Activated CD8-positive, alpha-beta memory T cell treated with anti-CD3 and anti-CD28 coated beads, Interleukin-2, amount 50 U/mL, for 24 hours (primary cell): ENCODE results near the gene RUNX1.

Experiments used
- DNase-seq: peaks from one replicate; pipeline ENCODE4 v3.0.0-alpha.2; 2020; ENCODE audit errors: extremely low read depth

RUNX1 gene

DNA sequence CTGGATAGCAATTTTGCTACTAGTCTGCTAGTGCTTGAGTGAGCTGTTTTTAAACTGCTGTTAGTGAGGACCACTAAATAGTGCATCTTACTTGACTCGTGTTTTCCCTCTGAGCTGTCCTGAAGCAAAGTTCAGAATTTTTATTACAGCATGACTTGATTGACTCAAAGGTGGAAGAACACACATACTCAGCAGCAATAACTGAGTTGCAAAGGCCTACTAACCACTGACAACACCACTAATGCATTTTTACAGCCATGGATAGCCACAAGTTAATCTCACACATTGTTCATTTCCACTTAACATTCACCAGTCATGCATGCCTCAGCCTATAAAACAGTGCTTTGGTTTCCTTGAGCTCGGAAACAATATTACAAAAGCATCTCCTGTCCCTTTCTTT lies 148.7 kb downstream of the RUNX1 start:
- no peak for DNase-seq

DNA sequence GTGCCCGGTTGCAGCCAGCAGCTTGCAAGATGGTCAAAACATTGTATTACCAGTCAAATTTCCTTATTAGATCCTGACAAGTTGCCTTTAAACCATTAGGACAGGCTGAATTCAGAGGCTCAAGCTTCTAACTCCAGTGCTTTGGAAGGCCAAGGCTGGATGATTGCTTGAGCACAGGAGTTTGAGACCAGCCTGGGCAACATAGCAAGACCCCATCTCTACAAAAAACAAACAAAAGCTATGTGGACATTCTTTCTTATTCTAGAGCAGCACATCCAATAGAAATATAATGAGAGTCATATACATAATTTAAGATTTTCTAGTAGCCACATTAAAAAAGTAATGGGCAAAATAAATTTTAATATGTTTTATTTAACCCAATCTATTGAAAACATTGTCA lies 149.3 kb downstream of the RUNX1 start:
- DNase-seq = no peak

DNA sequence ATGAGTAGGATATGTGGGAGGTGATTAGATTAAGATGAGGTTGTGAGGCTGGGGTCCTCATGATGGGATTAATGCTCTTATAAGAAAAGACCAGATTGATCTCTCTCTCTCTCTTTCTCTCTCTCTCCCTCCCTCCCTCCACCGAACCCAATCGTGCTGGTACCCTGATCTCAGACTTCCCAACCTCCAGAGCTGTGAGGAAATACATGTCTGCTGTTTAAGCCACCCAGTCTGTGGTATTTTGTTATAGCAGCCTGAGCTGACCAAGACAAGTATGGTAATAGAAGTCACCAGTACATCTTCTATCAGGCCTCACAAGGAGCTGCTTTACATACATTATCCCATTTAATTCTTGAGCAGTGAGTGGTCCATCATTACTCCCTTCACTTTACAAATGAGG lies 149.8 kb downstream of the RUNX1 start:
- DNase-seq = no peak

DNA sequence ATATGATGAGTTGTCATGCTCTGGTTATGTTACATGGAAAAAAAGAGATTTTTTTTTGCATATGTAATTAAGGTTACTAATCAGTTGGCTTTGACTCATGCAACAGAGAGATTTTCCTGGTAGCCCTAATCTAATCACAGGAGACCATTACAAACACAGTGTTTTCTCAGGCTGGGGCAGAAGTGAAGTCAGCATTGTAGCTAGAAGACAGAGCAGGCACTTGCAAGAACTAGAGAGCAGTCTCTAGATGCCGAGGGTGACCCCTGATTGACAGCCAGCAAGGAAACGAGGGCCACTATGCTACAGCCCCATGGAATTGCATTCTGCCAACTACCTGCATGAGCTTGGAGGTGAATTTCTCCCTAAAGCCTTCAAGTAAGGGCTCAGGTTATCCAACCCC lies 151.3 kb downstream of the RUNX1 start:
- no peak for DNase-seq

- no peak for DNase-seq
Observed at GRCh38 chr21:34894401-34894800, 154.7 kb downstream of the RUNX1 start.

GRCh38 chr21:34892209-34892608 lies 156.9 kb downstream of the RUNX1 start:
- DNase-seq = no peak

DNA sequence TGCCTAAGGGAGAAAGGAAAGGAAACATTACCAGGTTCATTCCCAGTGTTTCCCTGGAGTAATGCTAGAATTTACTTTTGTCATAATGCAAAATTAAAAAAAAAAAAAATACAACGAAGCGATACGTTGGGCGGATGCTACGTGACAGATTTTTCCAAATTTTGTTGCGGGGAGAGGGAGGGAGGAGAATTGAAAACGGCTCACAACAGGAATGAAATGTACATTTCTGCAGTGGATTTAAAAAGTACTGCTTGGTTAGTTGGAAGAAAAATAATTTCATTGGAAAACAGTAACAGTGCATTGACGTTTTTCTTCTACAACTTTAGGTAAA lies 157.5 kb downstream of the RUNX1 start:
- DNase-seq = no peak

DNA sequence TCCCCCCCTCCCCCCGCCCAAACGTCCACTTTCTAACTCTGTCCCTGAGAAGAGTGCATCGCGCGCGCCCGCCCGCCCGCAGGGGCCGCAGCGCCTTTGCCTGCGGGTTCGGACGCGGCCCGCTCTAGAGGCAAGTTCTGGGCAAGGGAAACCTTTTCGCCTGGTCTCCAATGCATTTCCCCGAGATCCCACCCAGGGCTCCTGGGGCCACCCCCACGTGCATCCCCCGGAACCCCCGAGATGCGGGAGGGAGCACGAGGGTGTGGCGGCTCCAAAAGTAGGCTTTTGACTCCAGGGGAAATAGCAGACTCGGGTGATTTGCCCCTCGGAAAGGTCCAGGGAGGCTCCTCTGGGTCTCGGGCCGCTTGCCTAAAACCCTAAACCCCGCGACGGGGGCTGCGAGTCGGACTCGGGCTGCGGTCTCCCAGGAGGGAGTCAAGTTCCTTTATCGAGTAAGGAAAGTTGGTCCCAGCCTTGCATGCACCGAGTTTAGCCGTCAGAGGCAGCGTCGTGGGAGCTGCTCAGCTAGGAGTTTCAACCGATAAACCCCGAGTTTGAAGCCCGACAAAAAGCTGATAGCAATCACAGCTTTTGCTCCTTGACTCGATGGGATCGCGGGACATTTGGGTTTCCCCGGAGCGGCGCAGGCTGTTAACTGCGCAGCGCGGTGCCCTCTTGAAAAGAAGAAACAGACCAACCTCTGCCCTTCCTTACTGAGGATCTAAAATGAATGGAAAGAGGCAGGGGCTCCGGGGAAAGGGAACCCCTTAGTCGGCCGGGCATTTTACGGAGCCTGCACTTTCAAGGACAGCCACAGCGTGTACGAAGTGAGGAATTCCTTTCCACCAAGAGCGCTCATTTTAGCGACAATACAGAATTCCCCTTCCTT lies 158.1 kb downstream of the RUNX1 start:
- DNase-seq = no peak

GRCh38 chr21:34890470-34890723 lies 158.7 kb downstream of the RUNX1 start:
- no peak for DNase-seq

DNA sequence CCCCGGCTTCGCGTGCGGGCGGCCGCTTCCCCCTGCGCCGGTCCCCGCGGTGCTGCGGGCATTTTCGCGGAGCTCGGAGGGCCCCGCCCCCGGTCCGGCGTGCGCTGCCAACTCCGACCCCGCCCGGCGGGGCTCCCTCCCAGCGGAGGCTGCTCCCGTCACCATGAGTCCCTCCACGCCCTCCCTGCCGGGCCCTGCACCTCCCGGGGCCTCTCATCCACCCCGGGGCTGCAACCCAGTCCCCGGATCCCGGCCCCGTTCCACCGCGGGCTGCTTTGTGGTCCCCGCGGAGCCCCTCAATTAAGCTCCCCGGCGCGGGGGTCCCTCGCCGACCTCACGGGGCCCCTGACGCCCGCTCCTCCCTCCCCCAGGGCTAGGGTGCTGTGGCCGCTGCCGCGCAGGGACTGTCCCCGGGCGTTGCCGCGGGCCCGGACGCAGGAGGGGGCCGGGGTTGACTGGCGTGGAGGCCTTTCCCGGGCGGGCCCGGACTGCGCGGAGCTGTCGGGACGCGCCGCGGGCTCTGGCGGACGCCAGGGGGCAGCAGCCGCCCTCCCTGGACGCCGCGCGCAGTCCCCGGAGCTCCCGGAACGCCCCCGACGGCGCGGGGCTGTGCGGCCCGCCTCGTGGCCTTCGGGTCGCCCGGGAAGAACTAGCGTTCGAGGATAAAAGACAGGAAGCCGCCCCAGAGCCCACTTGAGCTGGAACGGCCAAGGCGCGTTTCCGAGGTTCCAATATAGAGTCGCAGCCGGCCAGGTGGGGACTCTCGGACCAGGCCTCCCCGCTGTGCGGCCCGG lies 159.2 kb downstream of the RUNX1 start:
- DNase-seq = no peak

DNA sequence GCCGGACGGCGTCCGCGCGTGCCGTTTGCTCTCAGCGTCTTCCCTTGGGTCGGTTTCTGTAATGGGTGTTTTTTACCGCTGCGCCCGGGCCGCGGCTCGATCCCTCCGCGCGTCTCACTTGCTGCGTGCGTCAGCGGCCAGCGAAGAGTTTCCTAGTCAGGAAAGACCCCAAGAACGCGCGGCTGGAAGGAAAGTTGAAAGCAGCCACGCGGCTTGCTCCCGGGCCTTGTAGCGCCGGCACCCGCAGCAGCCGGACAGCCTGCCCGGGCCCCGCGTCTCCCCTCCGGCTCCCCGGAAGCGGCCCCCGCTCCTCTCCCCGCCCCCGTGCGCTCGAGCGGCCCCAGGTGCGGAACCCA lies 159.8 kb downstream of the RUNX1 start:
- DNase-seq = no peak

- DNase-seq = peak; percentile 59
Observed at GRCh38 chr21:34888569-34889319, 160.4 kb downstream of the RUNX1 start.

- DNase-seq = peak; percentile 78
Observed at GRCh38 chr21:34887725-34888568, 161.2 kb downstream of the RUNX1 start.

DNA sequence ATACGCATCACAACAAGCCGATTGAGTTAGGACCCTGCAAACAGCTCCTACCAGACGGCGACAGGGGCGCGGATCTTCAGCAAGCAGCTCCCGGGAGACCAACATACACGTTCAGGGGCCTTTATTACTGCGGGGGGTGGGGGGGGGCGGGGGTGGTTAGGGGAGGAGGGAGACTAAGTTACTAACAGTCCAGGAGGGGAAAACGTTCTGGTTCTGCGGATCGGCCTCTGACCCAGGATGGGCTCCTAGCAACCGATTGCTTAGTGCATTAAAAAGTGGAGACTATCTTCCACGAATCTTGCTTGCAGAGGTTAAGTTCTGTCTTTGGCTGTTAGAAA lies 162.0 kb downstream of the RUNX1 start:
- DNase-seq = no peak

- no peak for DNase-seq
Observed at GRCh38 chr21:34886240-34887104, 162.6 kb downstream of the RUNX1 start.

GRCh38 chr21:34885626-34886239 lies 163.4 kb downstream of the RUNX1 start:
- DNase-seq = no peak

- DNase-seq = no peak
Observed at GRCh38 chr21:34885125-34885524, 164.0 kb downstream of the RUNX1 start.

GRCh38 chr21:34884346-34884929 lies 164.7 kb downstream of the RUNX1 start:
- no peak for DNase-seq

DNA sequence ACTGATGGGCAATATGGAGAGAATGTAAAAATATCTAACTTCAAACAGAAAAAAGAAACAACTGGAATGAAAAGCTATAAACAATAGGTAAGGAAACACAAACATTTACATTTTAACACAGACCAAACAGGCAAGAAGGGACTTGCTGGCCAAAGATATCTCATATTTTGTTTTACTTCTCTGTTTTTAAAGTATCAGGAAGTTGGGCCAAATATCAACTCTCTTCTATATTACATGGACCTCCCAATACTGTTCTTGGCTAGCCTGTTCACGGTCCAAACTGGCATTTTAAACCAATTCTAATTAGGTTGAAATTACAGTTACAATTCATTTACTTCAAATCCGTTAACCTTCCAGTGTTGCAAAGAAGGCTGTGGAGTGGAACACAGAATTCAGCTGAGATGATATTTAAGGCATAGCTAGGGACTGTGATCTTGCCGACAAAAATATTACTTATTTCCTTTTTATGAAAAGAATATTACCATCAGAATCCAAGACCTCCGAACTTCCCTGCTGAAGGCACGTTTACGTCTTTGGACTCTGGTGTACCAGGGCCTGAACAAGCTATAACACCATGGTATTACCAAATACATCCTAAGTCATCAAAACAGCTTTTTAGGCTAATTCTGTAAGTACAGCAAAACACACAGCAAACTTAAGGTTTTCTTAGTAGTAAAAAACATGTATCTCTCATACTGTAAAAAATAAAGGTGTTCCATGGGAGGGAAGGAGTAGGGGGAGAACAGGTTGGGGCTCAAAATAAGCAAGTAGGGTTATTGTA lies 165.4 kb downstream of the RUNX1 start:
- DNase-seq = no peak
